HepG2 (cell line): ENCODE data around the gene STX4. TPM values are rescaled to one million over a fixed set of nuclear protein-coding genes. Genes with fewer than 3 reads are reported as not detected.

Source experiments
- ATAC-seq: fragments of 200-7000 bp; cut with Tn5 transposase; 3 replicates; pipeline ENCODE4 v1.9.1; 2020; ENCODE audit warnings: mild to moderate bottlenecking, moderate library complexity
- BruUV-seq: library from RNA; stranded (reverse); fragments of 400-500 nt; replicated peaks from 2 replicates; lab custom pipeline; 2021; lab: Mats Ljungman, UMichigan
- CTCF ChIA-PET: fragments of 300-600 bp; formaldehyde crosslinking; extraction: SDS; loops from one replicate; lab custom pipeline; 2021; ENCODE audit warnings: low total read pairs, inconsistent platforms, low intra/inter-chr PET ratio; lab: Yijun Ruan, JAX
- POLR2A ChIA-PET: fragments of 350-600 bp; sonication (Branson Sonifier 250); formaldehyde crosslinking; loops from one replicate; lab custom pipeline; 2020; ENCODE audit warnings: antibody characterized with exemption, inconsistent platforms; lab: Yijun Ruan, JAX
- DNase-seq: peaks from one replicate; pipeline ENCODE4 v3.0.0-alpha.2; 2015; ENCODE audit warnings: low spot score
- FAIRE-seq: peaks from 3 replicates; lab custom pipeline; 2011; peaks lifted over from hg19 to GRCh38; lab: Jason Lieb, UNC
- H2AFZ ChIP-seq: one replicate; pipeline ENCODE4 v1.6.1; 2011; ENCODE audit warnings: low read length, inconsistent platforms
- H3K27ac ChIP-seq: fragments of 300-600 bp; 3 replicates; pipeline ENCODE4 v1.8.0; 2011; ENCODE audit warnings: mixed run types, mild to moderate bottlenecking, mixed read lengths, low read length, inconsistent platforms; ENCODE audit not compliant: insufficient read depth; ENCODE audit errors: extremely low read length
- H3K27me3 ChIP-seq, 2 experiments: fragments of 200-600 bp in 1 of 2; 2 replicates in 1 of 2; 3 replicates in 1 of 2; pipeline versions ENCODE4 v1.6.0 to v1.8.0; 2011; ENCODE audit warnings: low read length in 2 of 2, mild to moderate bottlenecking in 2 of 2, moderate library complexity in 2 of 2, inconsistent platforms in 1 of 2; ENCODE audit not compliant: insufficient read depth in 2 of 2, control insufficient read depth in 1 of 2
- H3K36me3 ChIP-seq, 2 experiments: fragments of 200-600 bp in 1 of 2; replicated peaks in 1 of 2; 2 replicates in 1 of 2; 3 replicates in 1 of 2; pipeline versions ENCODE4 v1.5.1 to v1.8.0; 2011; ENCODE audit warnings: low read length in 2 of 2, inconsistent platforms in 1 of 2; ENCODE audit not compliant: insufficient read depth in 2 of 2, control insufficient read depth in 1 of 2
- H3K4me1 ChIP-seq: 2 replicates; pipeline ENCODE4 v1.5.1; 2012; ENCODE audit warnings: low read length, inconsistent platforms; ENCODE audit not compliant: insufficient read depth
- H3K4me2 ChIP-seq: 2 replicates; pipeline ENCODE4 v1.6.0; 2011; ENCODE audit warnings: low read depth, low read length, inconsistent platforms
- H3K4me3 ChIP-seq, 3 experiments: fragments of 200-600 bp in 1 of 3; sonication (generic), shearing (Covaris generic) in 1 of 3; replicated peaks in 1 of 3; 2 replicates each; pipeline ENCODE4 v1.5.1; 2011 to 2016; ENCODE audit warnings: low read length in 3 of 3, inconsistent platforms in 2 of 3, low read depth in 2 of 3, mild to moderate bottlenecking in 2 of 3, control low read depth in 1 of 3, mixed read lengths in 1 of 3; ENCODE audit not compliant: insufficient read depth in 1 of 3
- H3K79me2 ChIP-seq: one replicate; pipeline ENCODE4 v1.6.1; 2011; ENCODE audit warnings: low read length, inconsistent platforms; ENCODE audit not compliant: insufficient read depth
- H3K9ac ChIP-seq: 2 replicates; pipeline ENCODE4 v1.6.0; 2011; ENCODE audit warnings: mild to moderate bottlenecking, low read depth, low read length, inconsistent platforms; ENCODE audit not compliant: insufficient read depth
- H3K9me3 ChIP-seq: 2 replicates; pipeline ENCODE4 v1.5.1; 2012; ENCODE audit warnings: mild to moderate bottlenecking, low read length
- H4K20me1 ChIP-seq: 2 replicates; pipeline ENCODE4 v1.6.0; 2011; ENCODE audit warnings: inconsistent platforms, mild to moderate bottlenecking, low read length, moderate library complexity; ENCODE audit not compliant: insufficient read depth
- AHDC1 ChIP-seq: sonication (generic); formaldehyde crosslinking; IDR thresholded peaks from 2 replicates; pipeline ENCODE4 v1.5.1; 2020; ENCODE audit warnings: mild to moderate bottlenecking, missing genetic modification reagents, borderline replicate concordance
- HBP1 ChIP-seq: IDR thresholded peaks from 2 replicates; pipeline ENCODE4 v1.6.1; 2016; ENCODE audit warnings: low read depth, control low read depth
- JUNB ChIP-seq: sonication (generic); formaldehyde crosslinking; IDR thresholded peaks from 2 replicates; pipeline ENCODE4 v1.8.0; 2022; ENCODE audit warnings: missing genetic modification reagents, mild to moderate bottlenecking, borderline replicate concordance
- NONO ChIP-seq, 2 experiments: fragments of 450-650 bp in 1 of 2; sonication (generic) in 1 of 2; formaldehyde crosslinking in 1 of 2; IDR thresholded peaks in 1 of 2; conservative IDR thresholded peaks in 1 of 2; 2 replicates each; pipeline versions ENCODE4 v1.6.1 to v1.8.0; 2017 to 2022; ENCODE audit warnings: mild to moderate bottlenecking in 1 of 2, missing genetic modification reagents in 1 of 2, moderate library complexity in 1 of 2
- SMYD3 ChIP-seq: sonication (generic); formaldehyde crosslinking; IDR thresholded peaks from 2 replicates; pipeline ENCODE4 v1.8.1; 2023; ENCODE audit warnings: mild to moderate bottlenecking, missing genetic modification reagents
- ZFX ChIP-seq: sonication (generic); formaldehyde crosslinking; IDR thresholded peaks from 2 replicates; pipeline ENCODE4 v1.4.0; 2020; ENCODE audit warnings: mild to moderate bottlenecking, low read depth, missing genetic modification reagents, moderate library complexity
- ZMYM3 ChIP-seq: sonication (generic); formaldehyde crosslinking; IDR thresholded peaks from 2 replicates; pipeline ENCODE4 v1.5.1; 2020; ENCODE audit warnings: mild to moderate bottlenecking, missing genetic modification reagents
- ZNF121 ChIP-seq: sonication (generic); formaldehyde crosslinking; IDR thresholded peaks from 2 replicates; pipeline ENCODE4 v1.5.0; 2020; ENCODE audit warnings: mild to moderate bottlenecking, missing genetic modification reagents
- ZNF652 ChIP-seq: IDR thresholded peaks from 2 replicates; pipeline ENCODE4 v1.6.1; 2016; ENCODE audit warnings: low read depth, borderline replicate concordance
- ZNF687 ChIP-seq: sonication (generic); formaldehyde crosslinking; IDR thresholded peaks from 2 replicates; pipeline ENCODE4 v1.5.1; 2020; ENCODE audit warnings: mild to moderate bottlenecking, missing genetic modification reagents, moderate library complexity
- ZNF768 ChIP-seq: sonication (generic); formaldehyde crosslinking; IDR thresholded peaks from 2 replicates; pipeline ENCODE4 v1.4.0; 2020; ENCODE audit warnings: missing genetic modification reagents
- WGBS: methylation state at CpG from one replicate; pipeline ENCODE4 v1.1.6; 2017; ENCODE audit warnings: low lambda C conversion rate; 5-methylcytosine and 5-hydroxymethylcytosine counted together
- in situ Hi-C: cut with HindIII; loops from 2 replicates; pipeline ENCODE4 v1.10.0; 2017; ENCODE audit warnings: low pct_unique_long_range_greater_than_20kb; ENCODE audit not compliant: extremely low pct_ligation_motif_present
- intact Hi-C: fragments of 100-400 bp; cut with micrococcal nuclease; formaldehyde crosslinking; loops from one replicate; pipeline ENCODE4 v1.10.0; 2022; ENCODE audit not compliant: unreplicated experiment
- polyA plus RNA-seq, 8 experiments: library from polyadenylated mRNA; depleted of rRNA in 3 of 8; stranded (reverse) in 7 of 8; unstranded in 1 of 8; fragments of >200 nt; fragmentation: Illumina TruSeq in 4 of 8; extraction: Trizol in 4 of 8; gene quantifications; 2 replicates each; pipeline versions ENCODE4 v1.2.1 to v1.2.3, GENCODE V29; 2011 to 2016; ENCODE audit warnings: low read depth in 4 of 8, missing spikeins in 1 of 8, mixed read lengths in 1 of 8; ENCODE audit not compliant: insufficient read depth in 1 of 8
- total RNA-seq, 5 experiments: library from RNA; depleted of rRNA; stranded (reverse); fragments of >200 nt; fragmentation: Illumina TruSeq; extraction: Trizol; gene quantifications; 2 replicates each; pipeline ENCODE4 v1.2.3, GENCODE V29; 2016; ENCODE audit warnings: low read depth in 1 of 5

Gene STX4
- total and polyA plus RNA-seq, 2 of the 13 experiments (the other 11 are each of a cell fraction or from before 2014, with no cell fraction given): 29.2 to 34.6 TPM

GRCh38 chr16:31005350-31006085 is 27.8 kb upstream of the STX4 start:
- no peaks in the 10 kb centered on the region for H3K36me3 ChIP-seq
- H4K20me1 ChIP-seq: no peaks in the 10 kb centered on the region
- no peaks in the 10 kb centered on the region for H3K79me2 ChIP-seq
- no peak for FAIRE-seq
- peaks cover 76% of the 10 kb centered on the region for H3K4me1 ChIP-seq
- H3K27me3 ChIP-seq: peaks cover 6 to 14% of the 10 kb centered on the region in 2 experiments
- no peak for DNase-seq
- no peaks in the 10 kb centered on the region for H3K9me3 ChIP-seq
- no peak for ATAC-seq
- no peak overlapping the region for H3K27ac ChIP-seq
- no TSS peak for BruUV-seq
- 27% methylated on average over 16 of the region's 16 CpGs for WGBS
- peak overlapping the region; percentile 45; the same call in 1 of the 2 replicates for H3K4me2 ChIP-seq
- in situ Hi-C loops: no loop called here
- ChIA-PET POLR2A (interaction anchor here (1.9 kb wide), 1 partner anchor 9 kb away, joined by 5 read pairs; no protein-coding TSS in a partner anchor), CTCF (no interaction called here)
- peak overlapping the region in 1 of 3 experiments; percentile 31; a peak in 1 of 6 replicates for H3K4me3 ChIP-seq
- intact Hi-C loops: no loop called here
- no peak overlapping the region for H3K9ac ChIP-seq
- H2AFZ ChIP-seq: no peak overlapping the region
- 0 out of 2 replicates have a peak, but pooled peaks have one; percentile 6 for TF ChIP-seq ZNF687
- no peak for TF ChIP-seq ZNF652
- no peak for TF ChIP-seq SMYD3 (CRISPR knock-in tag)
- TF ChIP-seq HBP1 (CRISPR knock-in tag): no peak
- 0 out of 2 replicates have a peak, but pooled peaks have one; percentile 53 for TF ChIP-seq JUNB (CRISPR knock-in tag)
- TF ChIP-seq NONO (IDR thresholded peaks at IDR 0.05): no peak
- TF ChIP-seq NONO (CRISPR knock-in tag; conservative IDR thresholded peaks at IDR 0.05): peak; percentile 36; the same call in 1 of the 2 replicates
- TF ChIP-seq AHDC1: no peak
- TF ChIP-seq ZNF121 (CRISPR knock-in tag): peak; percentile 85
- TF ChIP-seq ZMYM3 (CRISPR knock-in tag): peak; percentile 74
- 0 out of 2 replicates have a peak, but pooled peaks have one; percentile 17 for TF ChIP-seq ZFX
- TF ChIP-seq ZNF768 (CRISPR knock-in tag): peak; percentile 95
